K562 (cell line): ENCODE results near the gene CFL1. TPM values are rescaled to one million over a fixed set of nuclear protein-coding genes. Genes with fewer than 3 reads are reported as not detected.

Experiments used
- ATF1 ChIP-seq, 2 experiments: fragments of 450-650 bp in 1 of 2; IDR thresholded peaks; 2 replicates each; pipeline ENCODE4 v1.6.1; 2016; ENCODE audit warnings: missing compliant biosample characterization in 1 of 2, missing genetic modification characterization in 1 of 2
- CHD4 ChIP-seq: fragments of 200-600 bp; sonication (generic); IDR thresholded peaks from 3 replicates; pipeline ENCODE4 v1.6.1; 2012; ENCODE audit warnings: low read depth, mild to moderate bottlenecking, mixed read lengths, low read length, inconsistent platforms; ENCODE audit not compliant: insufficient read depth, insufficient replicate concordance, poor library complexity, severe bottlenecking
- FOXJ3 ChIP-seq: sonication (generic); formaldehyde crosslinking; IDR thresholded peaks from 2 replicates; pipeline ENCODE4 v1.4.0; 2020; ENCODE audit warnings: mild to moderate bottlenecking, missing genetic modification reagents
- MAFK ChIP-seq: IDR thresholded peaks from 2 replicates; pipeline ENCODE4 v1.6.1; 2011; ENCODE audit warnings: low read length, improper control_type of control experiment
- PREB ChIP-seq: sonication (generic); formaldehyde crosslinking; IDR thresholded peaks from 2 replicates; pipeline ENCODE4 v1.8.1; 2023; ENCODE audit warnings: mild to moderate bottlenecking, missing genetic modification reagents
- RBM22 ChIP-seq: fragments of 200-400 bp; formaldehyde crosslinking; IDR thresholded peaks from 2 replicates; pipeline ENCODE4 v1.6.1; 2018; ENCODE audit warnings: low read length, low read depth; ENCODE audit not compliant: poor library complexity, severe bottlenecking
- RFX1 ChIP-seq: fragments of 450-650 bp; IDR thresholded peaks from 2 replicates; pipeline ENCODE4 v1.6.1; 2016; ENCODE audit warnings: mild to moderate bottlenecking, moderate library complexity
- SAFB2 ChIP-seq: fragments of 200-400 bp; formaldehyde crosslinking; IDR thresholded peaks from 2 replicates; pipeline ENCODE4 v1.6.1; 2018; ENCODE audit warnings: borderline replicate concordance, low read length, low read depth, moderate library complexity; ENCODE audit not compliant: severe bottlenecking
- SMARCE1 ChIP-seq: fragments of 450-650 bp; IDR thresholded peaks from 2 replicates; pipeline ENCODE4 v1.7.1; 2016; ENCODE audit warnings: mild to moderate bottlenecking
- ZNF212 ChIP-seq: fragments of 450-650 bp; formaldehyde crosslinking; IDR thresholded peaks from 2 replicates; pipeline ENCODE4 v1.4.0; 2020; ENCODE audit warnings: mild to moderate bottlenecking
- ZNF316 ChIP-seq: fragments of 450-650 bp; IDR thresholded peaks from 2 replicates; pipeline ENCODE4 v1.6.1; 2016
- polyA plus RNA-seq, 8 experiments: library from polyadenylated mRNA; depleted of rRNA in 4 of 8; stranded (reverse) in 5 of 8; unstranded in 3 of 8; fragments of >200 nt; fragmentation: Nextera tagmentation in 2 of 8; fragmentation: Illumina TruSeq in 1 of 8; extraction: Ambion mirVana in 2 of 8; extraction: Trizol in 1 of 8; gene quantifications; 2 replicates each; pipeline versions ENCODE4 v1.2.1 to v1.2.3, GENCODE V29; 2011 to 2014; ENCODE audit warnings: inconsistent platforms in 1 of 8, missing spikeins in 1 of 8
- total RNA-seq, 7 experiments: library from RNA; depleted of rRNA in 6 of 7; stranded (reverse); fragments of >200 nt in 6 of 7; fragmentation: Illumina TruSeq in 2 of 7; extraction: Trizol in 2 of 7; gene quantifications; 2 replicates each; pipeline versions ENCODE4 v1.2.1 to v1.2.3, GENCODE V29; 2011 to 2021; ENCODE audit warnings: low replicate concordance in 1 of 7
- TF ChIP-seq, protein P1 (sequence below): IDR thresholded peaks from 2 replicates; pipeline ENCODE4 v1.6.1; 2016; ENCODE audit warnings: missing genetic modification characterization, missing compliant biosample characterization
- TF ChIP-seq, protein P2 (sequence below): fragments of 450-650 bp; IDR thresholded peaks from 2 replicates; pipeline ENCODE4 v1.6.1; 2016; ENCODE audit warnings: mild to moderate bottlenecking
- TF ChIP-seq, protein P3 (sequence below), 2 experiments: fragments of 450-650 bp in 1 of 2; sonication (generic) in 1 of 2; formaldehyde crosslinking in 1 of 2; IDR thresholded peaks; 2 replicates each; pipeline versions ENCODE4 v1.7.1 to v1.9.0; 2016 to 2022; ENCODE audit warnings: inconsistent platforms in 1 of 2, mild to moderate bottlenecking in 1 of 2, missing genetic modification reagents in 1 of 2

The CFL1 gene
- total and polyA plus RNA-seq, 9 of the 15 experiments (the other 6 are each of a cell fraction or from before 2014, with no cell fraction given) = 105 to 1,101 (median 859) TPM

DNA sequence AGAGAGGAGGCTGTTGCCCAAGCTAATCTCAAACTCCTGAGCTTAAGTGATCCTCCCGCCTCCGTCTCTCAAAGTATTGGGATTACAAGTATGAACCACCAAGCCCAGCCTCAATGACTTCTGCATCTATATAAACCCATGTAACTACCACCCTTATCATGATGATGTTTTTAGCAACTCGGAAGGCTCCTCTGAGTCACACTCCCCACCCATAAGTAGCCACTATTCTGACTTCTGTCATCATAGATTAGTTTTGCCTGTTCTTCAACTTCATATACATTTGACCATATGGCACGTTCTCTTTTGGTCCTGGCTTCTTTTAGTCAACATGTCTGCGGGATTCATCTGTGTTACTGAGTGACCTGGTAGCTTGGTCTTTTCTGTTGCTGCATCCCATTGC, 48.6 kb upstream of the CFL1 start (continued):
- TF ChIP-seq FOXJ3 (CRISPR knock-in tag) = no peak
- TF ChIP-seq RFX1 = no peak
- TF ChIP-seq PREB = no peak
- no peak for TF ChIP-seq ZNF212 (CRISPR knock-in tag)
- TF ChIP-seq, protein P1, sequence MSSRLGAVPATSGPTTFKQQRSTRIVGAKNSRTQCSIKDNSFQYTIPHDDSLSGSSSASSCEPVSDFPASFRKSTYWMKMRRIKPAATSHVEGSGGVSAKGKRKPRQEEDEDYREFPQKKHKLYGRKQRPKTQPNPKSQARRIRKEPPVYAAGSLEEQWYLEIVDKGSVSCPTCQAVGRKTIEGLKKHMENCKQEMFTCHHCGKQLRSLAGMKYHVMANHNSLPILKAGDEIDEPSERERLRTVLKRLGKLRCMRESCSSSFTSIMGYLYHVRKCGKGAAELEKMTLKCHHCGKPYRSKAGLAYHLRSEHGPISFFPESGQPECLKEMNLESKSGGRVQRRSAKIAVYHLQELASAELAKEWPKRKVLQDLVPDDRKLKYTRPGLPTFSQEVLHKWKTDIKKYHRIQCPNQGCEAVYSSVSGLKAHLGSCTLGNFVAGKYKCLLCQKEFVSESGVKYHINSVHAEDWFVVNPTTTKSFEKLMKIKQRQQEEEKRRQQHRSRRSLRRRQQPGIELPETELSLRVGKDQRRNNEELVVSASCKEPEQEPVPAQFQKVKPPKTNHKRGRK (tag) = no peak
- TF ChIP-seq SMARCE1 = peak; percentile 78
- TF ChIP-seq, protein P2, sequence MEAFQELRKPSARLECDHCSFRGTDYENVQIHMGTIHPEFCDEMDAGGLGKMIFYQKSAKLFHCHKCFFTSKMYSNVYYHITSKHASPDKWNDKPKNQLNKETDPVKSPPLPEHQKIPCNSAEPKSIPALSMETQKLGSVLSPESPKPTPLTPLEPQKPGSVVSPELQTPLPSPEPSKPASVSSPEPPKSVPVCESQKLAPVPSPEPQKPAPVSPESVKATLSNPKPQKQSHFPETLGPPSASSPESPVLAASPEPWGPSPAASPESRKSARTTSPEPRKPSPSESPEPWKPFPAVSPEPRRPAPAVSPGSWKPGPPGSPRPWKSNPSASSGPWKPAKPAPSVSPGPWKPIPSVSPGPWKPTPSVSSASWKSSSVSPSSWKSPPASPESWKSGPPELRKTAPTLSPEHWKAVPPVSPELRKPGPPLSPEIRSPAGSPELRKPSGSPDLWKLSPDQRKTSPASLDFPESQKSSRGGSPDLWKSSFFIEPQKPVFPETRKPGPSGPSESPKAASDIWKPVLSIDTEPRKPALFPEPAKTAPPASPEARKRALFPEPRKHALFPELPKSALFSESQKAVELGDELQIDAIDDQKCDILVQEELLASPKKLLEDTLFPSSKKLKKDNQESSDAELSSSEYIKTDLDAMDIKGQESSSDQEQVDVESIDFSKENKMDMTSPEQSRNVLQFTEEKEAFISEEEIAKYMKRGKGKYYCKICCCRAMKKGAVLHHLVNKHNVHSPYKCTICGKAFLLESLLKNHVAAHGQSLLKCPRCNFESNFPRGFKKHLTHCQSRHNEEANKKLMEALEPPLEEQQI = no peak
- no peak for TF ChIP-seq ATF1 (CRISPR knock-in tag; IDR thresholded peaks at IDR 0.05)
- TF ChIP-seq ATF1 (tag; IDR thresholded peaks at IDR 0.05) = peak; percentile 30; the same call in 1 of the 2 replicates
- TF ChIP-seq, protein P3, sequence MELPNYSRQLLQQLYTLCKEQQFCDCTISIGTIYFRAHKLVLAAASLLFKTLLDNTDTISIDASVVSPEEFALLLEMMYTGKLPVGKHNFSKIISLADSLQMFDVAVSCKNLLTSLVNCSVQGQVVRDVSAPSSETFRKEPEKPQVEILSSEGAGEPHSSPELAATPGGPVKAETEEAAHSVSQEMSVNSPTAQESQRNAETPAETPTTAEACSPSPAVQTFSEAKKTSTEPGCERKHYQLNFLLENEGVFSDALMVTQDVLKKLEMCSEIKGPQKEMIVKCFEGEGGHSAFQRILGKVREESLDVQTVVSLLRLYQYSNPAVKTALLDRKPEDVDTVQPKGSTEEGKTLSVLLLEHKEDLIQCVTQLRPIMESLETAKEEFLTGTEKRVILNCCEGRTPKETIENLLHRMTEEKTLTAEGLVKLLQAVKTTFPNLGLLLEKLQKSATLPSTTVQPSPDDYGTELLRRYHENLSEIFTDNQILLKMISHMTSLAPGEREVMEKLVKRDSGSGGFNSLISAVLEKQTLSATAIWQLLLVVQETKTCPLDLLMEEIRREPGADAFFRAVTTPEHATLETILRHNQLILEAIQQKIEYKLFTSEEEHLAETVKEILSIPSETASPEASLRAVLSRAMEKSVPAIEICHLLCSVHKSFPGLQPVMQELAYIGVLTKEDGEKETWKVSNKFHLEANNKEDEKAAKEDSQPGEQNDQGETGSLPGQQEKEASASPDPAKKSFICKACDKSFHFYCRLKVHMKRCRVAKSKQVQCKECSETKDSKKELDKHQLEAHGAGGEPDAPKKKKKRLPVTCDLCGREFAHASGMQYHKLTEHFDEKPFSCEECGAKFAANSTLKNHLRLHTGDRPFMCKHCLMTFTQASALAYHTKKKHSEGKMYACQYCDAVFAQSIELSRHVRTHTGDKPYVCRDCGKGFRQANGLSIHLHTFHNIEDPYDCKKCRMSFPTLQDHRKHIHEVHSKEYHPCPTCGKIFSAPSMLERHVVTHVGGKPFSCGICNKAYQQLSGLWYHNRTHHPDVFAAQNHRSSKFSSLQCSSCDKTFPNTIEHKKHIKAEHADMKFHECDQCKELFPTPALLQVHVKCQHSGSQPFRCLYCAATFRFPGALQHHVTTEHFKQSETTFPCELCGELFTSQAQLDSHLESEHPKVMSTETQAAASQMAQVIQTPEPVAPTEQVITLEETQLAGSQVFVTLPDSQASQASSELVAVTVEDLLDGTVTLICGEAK (IDR thresholded peaks at IDR 0.05) = no peak
- TF ChIP-seq, protein P3 (CRISPR knock-in tag; IDR thresholded peaks at IDR 0.05) = no peak
- TF ChIP-seq MAFK = no peak
- no peak for TF ChIP-seq CHD4
- no peak for TF ChIP-seq SAFB2
- no peak for TF ChIP-seq RBM22
- TF ChIP-seq ZNF316 = no peak
